Measurements from ENCODE around the gene PNMA3.
"Not testable (repeated sequence)": the region's sequence is repeated elsewhere in the genome, so short reads cannot be mapped to it uniquely, and the experiment has no call there.

The PNMA3 gene

DNA sequence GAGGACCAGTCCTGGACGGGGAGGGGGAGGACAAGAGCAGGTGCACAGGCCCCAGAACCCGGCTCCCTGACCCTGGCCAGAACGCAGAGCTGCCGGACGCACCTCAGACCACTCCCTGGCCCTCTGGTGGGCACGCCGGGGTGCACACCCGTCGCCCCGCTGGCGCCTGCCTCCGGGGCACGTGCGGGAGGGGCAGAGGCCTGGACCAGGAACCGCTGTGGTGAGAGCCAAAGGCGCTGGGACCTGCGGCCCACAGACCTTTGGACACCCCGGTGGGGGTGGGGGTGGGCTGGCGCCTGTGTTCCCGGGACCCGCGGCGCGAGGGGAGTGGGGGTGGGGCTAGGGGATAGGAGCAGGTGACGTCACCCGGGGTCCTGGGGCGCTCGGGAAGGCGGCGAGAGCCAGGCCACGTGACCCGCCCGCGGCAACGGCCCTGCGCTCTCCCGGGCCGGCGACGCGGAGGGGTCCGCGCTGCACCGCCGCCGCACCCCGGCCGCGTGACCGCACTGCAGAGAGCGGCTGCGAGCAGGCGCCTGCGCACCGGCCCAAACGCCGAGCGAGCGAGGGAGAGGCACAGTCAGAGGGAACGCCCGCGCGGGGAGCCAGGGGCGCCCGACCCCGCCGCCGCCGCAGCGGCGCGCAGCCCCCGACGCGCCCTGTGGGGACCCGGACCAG, 15.8 kb downstream of the PNMA3 start, which contains the start of gene PNMA6A:
Gene PNMA6A, plus strand, starts transcription at position 546 of the 675 bp plus-strand sequence. CDS start 609 bp downstream, outside the sequence.
- in situ Hi-C loops (cut with MboI; ENCODE audit: low pct_unique_long_range_greater_than_20kb, low sequenced_read_pairs); DNase-seq: not testable (repeated sequence)

DNA sequence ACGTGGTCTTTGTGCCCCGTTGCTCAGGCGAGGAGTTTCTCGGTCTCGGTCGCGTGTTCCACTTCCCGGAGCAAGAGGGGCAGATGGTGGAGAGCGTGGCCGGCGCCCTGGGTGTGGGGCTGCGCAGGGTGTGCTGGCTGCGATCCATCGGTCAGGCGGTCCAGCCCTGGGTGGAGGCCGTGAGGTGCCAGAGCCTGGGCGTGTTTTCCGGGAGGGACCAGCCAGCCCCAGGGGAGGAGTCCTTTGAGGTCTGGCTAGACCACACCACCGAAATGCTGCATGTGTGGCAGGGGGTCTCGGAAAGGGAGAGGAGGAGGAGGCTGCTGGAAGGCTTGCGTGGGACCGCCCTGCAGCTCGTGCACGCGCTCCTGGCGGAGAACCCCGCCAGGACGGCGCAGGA, 17.1 kb downstream of the PNMA3 start:
- in situ Hi-C loops (cut with MboI; ENCODE audit: low pct_unique_long_range_greater_than_20kb, low sequenced_read_pairs); DNase-seq: not testable (repeated sequence)

- no peak for DNase-seq
- in situ Hi-C loops (cut with MboI; ENCODE audit: low pct_unique_long_range_greater_than_20kb, low sequenced_read_pairs) = no loop called here
Observed at GRCh38 chrX:153074262-153074899, 18.1 kb downstream of the PNMA3 start.

GRCh38 chrX:153074935-153075334, 18.7 kb downstream of the PNMA3 start:
- in situ Hi-C loops (cut with MboI; ENCODE audit: low pct_unique_long_range_greater_than_20kb, low sequenced_read_pairs) = no loop called here
- no peak for DNase-seq

DNA sequence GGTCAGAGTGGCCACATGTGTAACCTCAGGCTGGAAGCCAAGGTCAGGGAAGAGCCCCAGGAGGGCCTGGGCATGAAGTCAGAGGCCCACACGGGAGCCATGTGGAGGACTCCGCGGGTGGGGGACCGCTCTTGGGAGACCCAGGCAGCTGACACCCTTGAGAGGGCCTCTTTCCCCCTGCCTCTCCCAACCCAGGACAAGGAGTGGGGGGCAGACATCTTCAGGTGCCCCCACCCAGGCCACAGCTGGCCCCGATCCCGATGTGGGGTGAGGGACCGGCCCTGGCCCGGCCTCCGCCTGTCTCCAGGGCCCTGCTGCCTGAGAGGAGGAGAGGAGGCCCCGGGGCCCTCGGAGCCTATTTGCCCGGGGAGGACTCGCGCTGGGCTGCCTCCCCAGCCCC, 19.1 kb downstream of the PNMA3 start:
- in situ Hi-C loops (cut with MboI; ENCODE audit: low pct_unique_long_range_greater_than_20kb, low sequenced_read_pairs) = no loop called here
- DNase-seq = no peak

DNA sequence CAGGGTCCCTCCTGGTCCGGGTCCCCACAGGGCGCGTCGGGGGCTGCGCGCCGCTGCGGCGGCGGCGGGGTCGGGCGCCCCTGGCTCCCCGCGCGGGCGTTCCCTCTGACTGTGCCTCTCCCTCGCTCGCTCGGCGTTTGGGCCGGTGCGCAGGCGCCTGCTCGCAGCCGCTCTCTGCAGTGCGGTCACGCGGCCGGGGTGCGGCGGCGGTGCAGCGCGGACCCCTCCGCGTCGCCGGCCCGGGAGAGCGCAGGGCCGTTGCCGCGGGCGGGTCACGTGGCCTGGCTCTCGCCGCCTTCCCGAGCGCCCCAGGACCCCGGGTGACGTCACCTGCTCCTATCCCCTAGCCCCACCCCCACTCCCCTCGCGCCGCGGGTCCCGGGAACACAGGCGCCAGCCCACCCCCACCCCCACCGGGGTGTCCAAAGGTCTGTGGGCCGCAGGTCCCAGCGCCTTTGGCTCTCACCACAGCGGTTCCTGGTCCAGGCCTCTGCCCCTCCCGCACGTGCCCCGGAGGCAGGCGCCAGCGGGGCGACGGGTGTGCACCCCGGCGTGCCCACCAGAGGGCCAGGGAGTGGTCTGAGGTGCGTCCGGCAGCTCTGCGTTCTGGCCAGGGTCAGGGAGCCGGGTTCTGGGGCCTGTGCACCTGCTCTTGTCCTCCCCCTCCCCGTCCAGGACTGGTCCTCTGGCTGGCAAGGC, 21.3 kb downstream of the PNMA3 start:
- DNase-seq; in situ Hi-C loops (cut with MboI; ENCODE audit: low pct_unique_long_range_greater_than_20kb, low sequenced_read_pairs): not testable (repeated sequence)

DNA sequence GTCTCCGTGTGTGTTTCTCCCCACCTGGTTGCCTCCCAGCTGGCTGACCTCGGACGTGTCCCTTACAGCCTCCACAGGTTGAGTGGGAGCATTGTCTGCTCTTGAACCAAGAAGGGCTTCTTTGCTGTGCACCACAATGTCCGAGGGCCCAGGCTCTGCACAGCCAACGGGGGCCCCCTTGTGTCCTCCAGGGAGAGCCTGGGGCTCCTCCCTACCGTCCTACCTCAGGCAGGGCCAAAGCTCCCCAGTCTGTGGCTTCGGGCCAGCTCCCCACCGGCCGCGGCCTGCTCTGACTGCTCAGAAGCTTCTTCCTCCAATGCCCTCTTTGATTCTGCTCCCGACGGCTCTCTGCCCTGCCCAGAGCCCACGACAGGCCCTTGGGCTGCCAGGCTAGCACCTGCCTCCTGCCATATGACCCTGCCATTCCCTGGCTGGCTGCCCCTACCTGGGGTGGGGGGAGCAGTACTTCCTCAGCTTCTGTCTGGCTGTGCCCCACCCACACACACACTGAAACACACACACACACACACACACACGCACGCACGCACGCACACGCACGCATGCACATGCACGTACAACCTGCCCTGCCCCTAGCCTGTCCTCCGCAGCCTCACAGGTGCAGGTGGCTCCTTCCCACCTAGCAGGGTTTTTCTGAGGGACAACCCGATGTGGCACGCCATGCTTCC, 27.1 kb downstream of the PNMA3 start:
- DNase-seq; in situ Hi-C loops (cut with MboI; ENCODE audit: low pct_unique_long_range_greater_than_20kb, low sequenced_read_pairs): not testable (repeated sequence)

GRCh38 chrX:153102418-153102817, 46.1 kb downstream of the PNMA3 start:
- in situ Hi-C loops (cut with MboI; ENCODE audit: low pct_unique_long_range_greater_than_20kb, low sequenced_read_pairs) = no loop called here
- no peak for DNase-seq

DNA sequence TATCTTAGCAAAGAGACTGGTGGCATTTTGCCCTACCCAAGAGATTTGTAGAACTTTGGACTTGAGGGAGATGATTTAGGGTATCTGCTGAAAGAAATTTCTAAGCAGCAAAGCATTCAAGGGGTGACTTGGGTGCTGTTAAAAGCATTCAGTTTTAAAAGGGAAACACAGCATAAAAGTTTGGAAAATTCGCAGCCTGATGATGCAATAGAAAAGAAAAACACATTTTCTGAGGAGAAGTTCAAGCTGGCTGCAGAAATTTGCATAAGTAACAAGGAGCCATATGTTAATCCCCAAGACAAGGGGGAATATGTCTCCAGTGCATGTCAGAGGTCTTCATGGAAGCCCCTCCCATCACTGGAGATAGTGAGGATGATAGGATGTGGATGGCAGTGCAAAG, 48.7 kb downstream of the PNMA3 start:
- DNase-seq; in situ Hi-C loops (cut with MboI; ENCODE audit: low pct_unique_long_range_greater_than_20kb, low sequenced_read_pairs): not testable (repeated sequence)

DNA sequence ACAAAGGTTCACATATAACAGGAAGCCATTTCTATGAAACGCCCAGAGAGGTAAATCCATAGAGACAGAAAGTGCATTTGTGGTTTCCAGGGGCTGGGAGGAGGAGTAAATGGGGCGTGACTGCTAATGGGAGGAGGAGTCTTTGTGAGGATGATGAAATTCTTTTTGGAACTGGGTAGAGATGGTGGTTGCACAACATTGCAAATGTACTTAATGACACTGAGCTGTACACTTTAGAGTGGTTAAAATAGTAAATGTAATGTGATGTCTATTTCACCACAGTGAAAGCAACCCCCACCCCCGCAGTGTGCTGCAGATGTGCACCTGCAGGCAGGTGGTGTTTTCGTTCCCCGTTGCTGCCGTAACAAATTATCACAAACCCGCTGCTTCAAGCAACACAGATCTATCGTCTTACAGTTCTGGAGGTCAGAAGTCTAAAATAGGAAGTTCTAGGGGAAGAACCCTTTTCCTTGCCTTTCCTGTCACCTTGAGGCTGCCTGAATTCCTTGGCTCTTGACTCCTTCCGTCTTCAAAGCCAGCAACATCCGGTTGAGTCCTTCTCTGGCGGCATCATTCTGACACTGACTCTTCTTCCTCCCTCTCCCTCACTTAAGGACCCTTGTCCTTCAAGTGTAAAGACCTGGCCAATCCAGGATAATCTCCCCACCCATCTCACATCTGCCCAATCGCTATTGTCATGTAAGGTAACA, 50.0 kb downstream of the PNMA3 start:
- in situ Hi-C loops (cut with MboI; ENCODE audit: low pct_unique_long_range_greater_than_20kb, low sequenced_read_pairs) = not testable (repeated sequence)

More for the DNA sequence above, 50.0 kb downstream of the PNMA3 start:
- not testable (repeated sequence) for DNase-seq
